SH-SY5Y (cell line): ENCODE results near the gene EXO5.

Experiments used
- GATA2 ChIP-seq: IDR thresholded peaks from 2 replicates; pipeline ENCODE4 v1.6.1; 2011; ENCODE audit warnings: mild to moderate bottlenecking, low read depth, low read length
- GATA3 ChIP-seq: IDR thresholded peaks from 2 replicates; pipeline ENCODE4 v1.6.1; 2011; ENCODE audit warnings: low read depth, mild to moderate bottlenecking, low read length, moderate library complexity

GRCh38 chr1:40562185-40562584, 53.6 kb downstream of the EXO5 start:
- TF ChIP-seq GATA2 (no peak), GATA3 (no peak)
